Stomach (tissue), 9 donors: ENCODE measurements around the gene ERBB4. TPM values are rescaled to one million over a fixed set of nuclear protein-coding genes. Genes with fewer than 3 reads are reported as not detected.

Experiments
- DNase-seq, 2 donors: peaks; one replicate each; pipeline versions ENCODE4 v3.0.0 to v3.0.0-alpha.2; 2013 to 2019
- H3K27ac ChIP-seq, 5 donors: fragments of 200-600 bp in 4 of 5; sonication (generic) in 4 of 5; one replicate each; pipeline ENCODE4 v1.5.1; 2013 to 2019; ENCODE audit warnings: mild to moderate bottlenecking in 1 of 5, moderate library complexity in 1 of 5
- H3K27me3 ChIP-seq, 3 donors: fragments of 200-600 bp; sonication (generic); one replicate each; pipeline ENCODE4 v1.5.1; 2017 to 2019; ENCODE audit warnings: mixed run types in 1 of 3
- H3K36me3 ChIP-seq, 4 donors: fragments of 200-600 bp; sonication (generic); 1 replicate in 3 of 4; 2 replicates in 1 of 4; pipeline ENCODE4 v1.5.1; 2016 to 2019
- H3K4me1 ChIP-seq, 4 donors: fragments of 200-600 bp; sonication (generic); one replicate each; pipeline ENCODE4 v1.5.1; 2016 to 2019
- H3K4me3 ChIP-seq, 4 donors: fragments of 200-600 bp; sonication (generic) in 3 of 4; one replicate each; pipeline ENCODE4 v1.5.1; 2016 to 2019; ENCODE audit warnings: mild to moderate bottlenecking in 1 of 4
- H3K9me3 ChIP-seq, 4 donors: fragments of 200-600 bp; sonication (generic); one replicate each; pipeline ENCODE4 v1.5.1; 2016 to 2019
- CTCF ChIP-seq, 7 experiments: fragments of 450-650 bp in 4 of 7; fragments of 200-600 bp in 3 of 7; sonication (generic) in 3 of 7; IDR thresholded peaks; one replicate each; pipeline ENCODE4 v1.5.1; 2016 to 2019; ENCODE audit warnings: antibody characterized with exemption in 7 of 7, control low read depth in 2 of 7, mild to moderate bottlenecking in 1 of 7
- EP300 ChIP-seq: sonication (generic); formaldehyde crosslinking; IDR thresholded peaks from one replicate; pipeline ENCODE4 v1.6.1; 2017; ENCODE audit warnings: antibody characterized with exemption
- POLR2A ChIP-seq, 4 donors: fragments of 450-650 bp; IDR thresholded peaks; one replicate each; pipeline ENCODE4 v1.6.1; 2016; ENCODE audit warnings: antibody characterized with exemption in 4 of 4, control low read depth in 2 of 4, mild to moderate bottlenecking in 1 of 4, moderate library complexity in 1 of 4
- POLR2AphosphoS5 ChIP-seq, 3 donors: sonication (generic); formaldehyde crosslinking; IDR thresholded peaks; one replicate each; pipeline ENCODE4 v1.6.1; 2016; ENCODE audit warnings: antibody characterized with exemption in 3 of 3
- WGBS, 5 donors: extraction: QIAGEN DNeasy Blood & Tissue Kit in 3 of 5; methylation state at CpG; one replicate each; pipeline versions ENCODE4 v1.1.5 to v1.1.7; 2013 to 2018; 5-methylcytosine and 5-hydroxymethylcytosine counted together
- intact Hi-C: fragments of 100-400 bp; cut with DNase I; formaldehyde crosslinking; loops from one replicate; pipeline ENCODE4 v1.15.1; 2023; ENCODE audit warnings: low total_unique reads
- polyA plus RNA-seq, 3 donors: library from polyadenylated mRNA; stranded (reverse); fragments of 200-250 nt; gene quantifications; one replicate each; pipeline ENCODE4 v1.2.3, GENCODE V29; 2013
- total RNA-seq, 5 donors: library from RNA; depleted of rRNA; stranded (reverse); fragments of >200 nt; gene quantifications; one replicate each; pipeline versions ENCODE4 v1.1.0 to v1.2.3, GENCODE V29; 2014 to 2016
- donor health status: healthy with polysubstance abuse.
- donor health status: Bipolar disorder and iron deficiency.
- donor health status: healthy.

The ERBB4 gene
- total and polyA plus RNA-seq, 8 donors: 0.12 to 2.5 (median 0.45) TPM; not detected in 1

GRCh38 chr2:211387734-211388133, 1150.9 kb downstream of the ERBB4 start:
- no peaks in the 10 kb centered on the region for H3K36me3 ChIP-seq
- H3K4me3 ChIP-seq: no peak overlapping the region
- no peaks in the 10 kb centered on the region for H3K9me3 ChIP-seq
- intact Hi-C loops: no loop called here
- no peak for TF ChIP-seq CTCF (IDR thresholded peaks at IDR 0.05)
- no peaks in the 10 kb centered on the region for H3K27me3 ChIP-seq
- H3K27ac ChIP-seq: no peak overlapping the region
- no peaks in the 10 kb centered on the region for H3K4me1 ChIP-seq
- DNase-seq: no peak
- 55 to 64% (median 61%) methylated on average over 6 of the region's 6 CpGs for WGBS, 5 donors

GRCh38 chr2:211380041-211380440, 1158.6 kb downstream of the ERBB4 start:
- 82 to 93% (median 85%) methylated on average over 2 of the region's 2 CpGs for WGBS, 5 donors
- no peak overlapping the region for H3K4me3 ChIP-seq
- intact Hi-C loops: no loop called here
- no peaks in the 10 kb centered on the region for H3K4me1 ChIP-seq
- H3K27me3 ChIP-seq: no peaks in the 10 kb centered on the region
- no peak for TF ChIP-seq CTCF (IDR thresholded peaks at IDR 0.05)
- TF ChIP-seq POLR2AphosphoS5 (IDR thresholded peaks at IDR 0.05): no peak
- no peak for TF ChIP-seq POLR2A (IDR thresholded peaks at IDR 0.05)
- TF ChIP-seq EP300: no peak
- no peaks in the 10 kb centered on the region for H3K36me3 ChIP-seq
- no peaks in the 10 kb centered on the region for H3K9me3 ChIP-seq
- no peak for DNase-seq
- H3K27ac ChIP-seq: no peak overlapping the region

GRCh38 chr2:211376410-211376809, 1162.2 kb downstream of the ERBB4 start:
- DNase-seq: no peak
- H3K9me3 ChIP-seq: no peaks in the 10 kb centered on the region
- H3K4me1 ChIP-seq: no peaks in the 10 kb centered on the region
- TF ChIP-seq EP300: no peak
- intact Hi-C loops: no loop called here
- H3K27ac ChIP-seq: no peak overlapping the region
- H3K27me3 ChIP-seq: no peaks in the 10 kb centered on the region
- no peaks in the 10 kb centered on the region for H3K36me3 ChIP-seq
- no peak overlapping the region for H3K4me3 ChIP-seq

- Histone ChIP-seq H3K4me1 (no peaks in the 10 kb centered on the region), H3K27me3 (no peaks in the 10 kb centered on the region), H3K9me3 (no peaks in the 10 kb centered on the region), H3K27ac (no peak overlapping the region), H3K4me3 (no peak overlapping the region), H3K36me3 (no peaks in the 10 kb centered on the region)
- DNase-seq: no peak
- WGBS, 5 donors: 65 to 83% (median 76%) methylated on average over 2 of the region's 2 CpGs
- TF ChIP-seq POLR2AphosphoS5 (IDR thresholded peaks at IDR 0.05): no peak
- no peak for TF ChIP-seq CTCF (IDR thresholded peaks at IDR 0.05)
- no peak for TF ChIP-seq EP300
- no peak for TF ChIP-seq POLR2A (IDR thresholded peaks at IDR 0.05)
- intact Hi-C loops: no loop called here
These were observed 1165.4 kb downstream of the ERBB4 start for GRCh38 chr2:211373203-211373602.

GRCh38 chr2:211371465-211371864, 1167.1 kb downstream of the ERBB4 start:
- H3K36me3 ChIP-seq: no peaks in the 10 kb centered on the region
- no peaks in the 10 kb centered on the region for H3K27me3 ChIP-seq
- H3K9me3 ChIP-seq: no peaks in the 10 kb centered on the region
- TF ChIP-seq CTCF (IDR thresholded peaks at IDR 0.05) (no peak), POLR2A (IDR thresholded peaks at IDR 0.05) (no peak)
- 84 to 94% (median 90%) methylated on average over 2 of the region's 2 CpGs for WGBS, 5 donors
- no peak overlapping the region for H3K27ac ChIP-seq
- H3K4me1 ChIP-seq: no peaks in the 10 kb centered on the region
- DNase-seq: no peak
- H3K4me3 ChIP-seq: no peak overlapping the region
- intact Hi-C loops: no loop called here
